Stimulated activated naive B cell treated with anti-CD40 and anti-IgM and Interleukin-4, amounts not matched to agents 10 μg/mL and 1 μg/mL and 100 μg/mL, for 72 hours (primary cell): ENCODE results near the gene TTLL10.
"Not testable (repeated sequence)": the region's sequence is repeated elsewhere in the genome, so short reads cannot be mapped to it uniquely, and the experiment has no call there.

Source experiments
- ATAC-seq, 2 donors: fragments of 150-1000 bp; cut with Tn5 transposase; replicated peaks; 2 replicates each; pipeline ENCODE4 v1.10.0; 2021; ENCODE audit warnings: moderate library complexity in 1 of 2
- DNase-seq: peaks from one replicate; pipeline ENCODE4 v3.0.0; 2021
- H3K27ac Mint-ChIP-seq: one replicate; pipeline ENCODE4 v1.8.0; 2022; ENCODE audit warnings: mild to moderate bottlenecking, mixed read lengths
- H3K27me3 Mint-ChIP-seq, 2 donors: one replicate each; pipeline ENCODE4 v1.8.0; 2022; ENCODE audit warnings: mixed read lengths in 2 of 2
- H3K36me3 Mint-ChIP-seq, 2 donors: one replicate each; pipeline ENCODE4 v1.8.0; 2022; ENCODE audit warnings: mixed read lengths in 2 of 2, mild to moderate bottlenecking in 1 of 2
- H3K4me1 Mint-ChIP-seq, 2 donors: one replicate each; pipeline ENCODE4 v1.8.0; 2022; ENCODE audit warnings: mixed read lengths in 2 of 2, mild to moderate bottlenecking in 1 of 2
- H3K4me3 Mint-ChIP-seq, 2 donors: one replicate each; pipeline ENCODE4 v1.8.0; 2022; ENCODE audit warnings: mild to moderate bottlenecking in 2 of 2, mixed read lengths in 2 of 2, moderate library complexity in 1 of 2
- H3K9me3 Mint-ChIP-seq, 2 donors: one replicate each; pipeline ENCODE4 v1.8.0; 2022; ENCODE audit warnings: mixed read lengths in 2 of 2, mild to moderate bottlenecking in 1 of 2

Gene TTLL10

GRCh38 chr1:1189111-1189510 is 15.4 kb downstream of the TTLL10 start:
- no peak for ATAC-seq
- DNase-seq, result no peak
- no peak overlapping the region for H3K27ac Mint-ChIP-seq
- no peak overlapping the region for H3K4me3 Mint-ChIP-seq
- H3K9me3 Mint-ChIP-seq, result peaks cover 2 to 7% of the 10 kb centered on the region in 2 donors
- peaks cover 0 to 5% of the 10 kb centered on the region in 2 donors for H3K27me3 Mint-ChIP-seq
- peaks cover 3 to 7% of the 10 kb centered on the region in 2 donors for H3K4me1 Mint-ChIP-seq
- peaks cover 4 to 6% of the 10 kb centered on the region in 2 donors for H3K36me3 Mint-ChIP-seq

GRCh38 chr1:1191734-1192133 is 18.1 kb downstream of the TTLL10 start:
- no peak overlapping the region for H3K4me3 Mint-ChIP-seq
- H3K27me3 Mint-ChIP-seq, result peaks cover 0 to 5% of the 10 kb centered on the region in 2 donors
- H3K27ac Mint-ChIP-seq, result no peak overlapping the region
- peaks cover 12 to 22% of the 10 kb centered on the region in 2 donors for H3K36me3 Mint-ChIP-seq
- peaks cover 0 to 5% of the 10 kb centered on the region in 2 donors for H3K4me1 Mint-ChIP-seq
- no peak for ATAC-seq
- peaks cover 9 to 17% of the 10 kb centered on the region in 2 donors for H3K9me3 Mint-ChIP-seq
- DNase-seq, result no peak

GRCh38 chr1:1194723-1195122 is 21.0 kb downstream of the TTLL10 start:
- no peak for ATAC-seq
- no peak overlapping the region for H3K27ac Mint-ChIP-seq
- H3K4me3 Mint-ChIP-seq, result no peak overlapping the region
- no peak for DNase-seq
- peaks cover 13 to 22% of the 10 kb centered on the region in 2 donors for H3K36me3 Mint-ChIP-seq
- peaks cover 6 to 14% of the 10 kb centered on the region in 2 donors for H3K4me1 Mint-ChIP-seq
- peaks cover 9 to 17% of the 10 kb centered on the region in 2 donors for H3K9me3 Mint-ChIP-seq
- peaks cover 0 to 5% of the 10 kb centered on the region in 2 donors for H3K27me3 Mint-ChIP-seq

GRCh38 chr1:1195726-1196125 is 22.0 kb downstream of the TTLL10 start:
- DNase-seq, H3K4me3 Mint-ChIP-seq, ATAC-seq, H3K27me3 Mint-ChIP-seq: not testable (repeated sequence)
- Mint-ChIP-seq H3K27ac (peak overlapping the region; percentile 20), H3K4me1 (peaks cover 13 to 24% of the 10 kb centered on the region in 2 donors), H3K36me3 (peaks cover 13 to 22% of the 10 kb centered on the region in 2 donors), H3K9me3 (peaks cover 9 to 17% of the 10 kb centered on the region in 2 donors)

- ATAC-seq, result no peak
- Mint-ChIP-seq H3K4me3 (no peak overlapping the region), H3K4me1 (peaks cover 13 to 24% of the 10 kb centered on the region in 2 donors), H3K36me3 (peaks cover 11 to 22% of the 10 kb centered on the region in 2 donors), H3K9me3 (peaks cover 9 to 17% of the 10 kb centered on the region in 2 donors), H3K27me3 (peaks cover 0 to 5% of the 10 kb centered on the region in 2 donors), H3K27ac (no peak overlapping the region)
- DNase-seq, result no peak
Measured at GRCh38 chr1:1196431-1197187, 22.9 kb downstream of the TTLL10 start.

- H3K9me3 Mint-ChIP-seq, result peaks cover 7 to 11% of the 10 kb centered on the region in 2 donors
- DNase-seq (no peak), ATAC-seq (no peak)
- H3K4me3 Mint-ChIP-seq, result no peak overlapping the region
- H3K36me3 Mint-ChIP-seq, result peaks cover 9 to 17% of the 10 kb centered on the region in 2 donors
- peaks cover 0 to under 1% of the 10 kb centered on the region in 2 donors for H3K27me3 Mint-ChIP-seq
- H3K4me1 Mint-ChIP-seq, result peaks cover 13 to 24% of the 10 kb centered on the region in 2 donors
- no peak overlapping the region for H3K27ac Mint-ChIP-seq
Measured at GRCh38 chr1:1197188-1197500, 23.5 kb downstream of the TTLL10 start.

- Mint-ChIP-seq H3K4me1 (peaks cover 15 to 27% of the 10 kb centered on the region in 2 donors), H3K9me3 (peaks cover 7 to 10% of the 10 kb centered on the region in 2 donors), H3K4me3 (no peak overlapping the region), H3K36me3 (peaks cover 11 to 18% of the 10 kb centered on the region in 2 donors), H3K27ac (no peak overlapping the region), H3K27me3 (no peaks in the 10 kb centered on the region)
- ATAC-seq, result no peak
- no peak for DNase-seq
Measured at GRCh38 chr1:1197551-1198422, 24.1 kb downstream of the TTLL10 start.

- H3K27me3 Mint-ChIP-seq, result no peaks in the 10 kb centered on the region
- no peak overlapping the region for H3K27ac Mint-ChIP-seq
- H3K4me1 Mint-ChIP-seq, result peaks cover 15 to 30% of the 10 kb centered on the region in 2 donors
- peaks cover 12 to 19% of the 10 kb centered on the region in 2 donors for H3K36me3 Mint-ChIP-seq
- H3K4me3 Mint-ChIP-seq, result no peak overlapping the region
- DNase-seq (no peak), ATAC-seq (no peak)
- peaks cover 7 to 10% of the 10 kb centered on the region in 2 donors for H3K9me3 Mint-ChIP-seq
Measured at GRCh38 chr1:1198423-1199140, 24.9 kb downstream of the TTLL10 start.

GRCh38 chr1:1199141-1199960 is 25.7 kb downstream of the TTLL10 start:
- H3K27ac Mint-ChIP-seq, result peak overlapping the region; percentile 88
- H3K36me3 Mint-ChIP-seq, result peaks cover 14 to 21% of the 10 kb centered on the region in 2 donors
- no peak for DNase-seq
- peak overlapping the region; percentile 28 to 48 for H3K4me3 Mint-ChIP-seq
- no peak for ATAC-seq
- peaks cover 20 to 38% of the 10 kb centered on the region in 2 donors for H3K4me1 Mint-ChIP-seq
- peaks cover 6 to 9% of the 10 kb centered on the region in 2 donors for H3K9me3 Mint-ChIP-seq
- no peaks in the 10 kb centered on the region for H3K27me3 Mint-ChIP-seq

GRCh38 chr1:1199961-1200875 is 26.5 kb downstream of the TTLL10 start:
- peaks cover under 1 to 2% of the 10 kb centered on the region in 2 donors for H3K9me3 Mint-ChIP-seq
- peak overlapping the region; percentile 88 for H3K27ac Mint-ChIP-seq
- DNase-seq (no peak), ATAC-seq (no peak)
- H3K36me3 Mint-ChIP-seq, result peaks cover 13 to 14% of the 10 kb centered on the region in 2 donors
- H3K4me3 Mint-ChIP-seq, result peak overlapping the region; percentile 70 to 77
- H3K27me3 Mint-ChIP-seq, result no peaks in the 10 kb centered on the region
- peaks cover 23 to 47% of the 10 kb centered on the region in 2 donors for H3K4me1 Mint-ChIP-seq

GRCh38 chr1:1200876-1201810 is 27.5 kb downstream of the TTLL10 start:
- Mint-ChIP-seq H3K27ac (peak overlapping the region; percentile 88), H3K9me3 (peaks cover 0 to 2% of the 10 kb centered on the region in 2 donors), H3K27me3 (no peaks in the 10 kb centered on the region), H3K4me1 (peaks cover 27 to 53% of the 10 kb centered on the region in 2 donors), H3K4me3 (peak overlapping the region; percentile 70 to 77), H3K36me3 (peaks cover 6 to 12% of the 10 kb centered on the region in 2 donors)
- DNase-seq (peak; percentile 93), ATAC-seq (peak; percentile 83 to 84)
